Lower leg skin (tissue), 3 donors: ENCODE measurements around the gene GNAI3.

Experiments
- CTCF ChIP-seq, 3 donors: fragments of 450-650 bp; IDR thresholded peaks; one replicate each; pipeline ENCODE4 v1.5.1; 2016; ENCODE audit warnings: antibody characterized with exemption in 3 of 3, mild to moderate bottlenecking in 3 of 3, moderate library complexity in 2 of 3
- POLR2A ChIP-seq, 2 donors: fragments of 450-650 bp; IDR thresholded peaks; one replicate each; pipeline ENCODE4 v1.6.1; 2016 to 2017; ENCODE audit warnings: antibody characterized with exemption in 2 of 2, mild to moderate bottlenecking in 1 of 2, moderate library complexity in 1 of 2

GRCh38 chr1:109584766-109585165 lies 36.4 kb downstream of the GNAI3 start:
- TF ChIP-seq CTCF (IDR thresholded peaks at IDR 0.05) (no peak), POLR2A (IDR thresholded peaks at IDR 0.05) (no peak)
